Ectodermal cell (in vitro differentiated cells): Measurements from ENCODE around the gene SLC25A42.

Source experiments
- H3K27ac ChIP-seq: 2 replicates; pipeline ENCODE4 v1.7.0; 2013; ENCODE audit warnings: mild to moderate bottlenecking, low read depth, low read length; ENCODE audit not compliant: insufficient read depth, poor library complexity, severe bottlenecking
- H3K27me3 ChIP-seq: 2 replicates; pipeline ENCODE4 v1.7.0; 2013; ENCODE audit warnings: mild to moderate bottlenecking, low read length; ENCODE audit not compliant: insufficient read depth, control insufficient read depth, poor library complexity, severe bottlenecking
- H3K36me3 ChIP-seq: one replicate; pipeline ENCODE4 v1.7.0; 2013; ENCODE audit warnings: low read length; ENCODE audit not compliant: control insufficient read depth, insufficient read depth
- H3K4me1 ChIP-seq: one replicate; pipeline ENCODE4 v1.7.0; 2013; ENCODE audit warnings: low read length; ENCODE audit not compliant: control insufficient read depth, insufficient read depth
- H3K4me3 ChIP-seq: 2 replicates; pipeline ENCODE4 v1.7.0; 2013; ENCODE audit warnings: low read depth, low read length, control low read depth; ENCODE audit not compliant: insufficient read depth
- H3K9me3 ChIP-seq: 2 replicates; pipeline ENCODE4 v1.7.0; 2013; ENCODE audit warnings: mild to moderate bottlenecking, low read length, moderate library complexity; ENCODE audit not compliant: control insufficient read depth
- WGBS, 2 experiments: methylation state at CpG; one replicate each; pipeline ENCODE4 v1.1.7; 2013; ENCODE audit warnings: missing lambda C conversion rate in 2 of 2; 5-methylcytosine and 5-hydroxymethylcytosine counted together

The SLC25A42 gene

DNA sequence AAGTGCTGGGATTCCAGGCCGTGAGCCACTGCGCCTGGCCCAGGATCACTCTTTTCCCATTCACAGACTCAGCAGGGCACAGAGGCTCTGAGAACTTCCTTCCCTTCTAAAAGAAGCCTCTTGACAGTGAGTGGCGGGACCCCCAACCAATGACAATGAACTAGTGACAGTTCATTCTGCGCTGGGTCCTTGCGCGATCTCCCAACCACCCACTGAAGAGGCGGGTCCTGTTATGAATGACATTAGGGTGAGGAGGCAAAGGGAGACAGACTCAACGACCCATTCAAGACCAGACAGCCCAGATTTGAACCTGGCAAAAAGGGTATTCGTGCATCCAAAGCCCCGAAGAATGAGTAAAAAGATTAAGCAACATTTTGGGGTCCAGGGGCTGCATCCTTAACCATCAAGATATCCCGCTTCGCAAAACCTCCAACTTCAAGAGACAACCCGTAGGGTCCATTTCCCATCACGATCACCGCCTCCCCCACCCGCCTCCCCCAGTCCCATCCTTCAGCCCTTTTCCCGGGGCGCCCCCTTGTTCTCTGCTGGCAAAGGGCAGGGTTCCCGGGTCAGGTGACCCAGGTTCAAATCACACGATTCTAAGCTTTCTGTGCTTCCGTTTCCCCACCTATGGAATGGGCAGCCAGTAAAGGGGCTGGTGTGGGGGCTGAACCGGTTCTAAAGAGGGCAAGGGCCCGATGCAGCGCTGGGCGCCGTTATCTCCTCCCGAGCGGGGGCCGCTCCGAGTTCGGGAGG lies 31.2 kb upstream of the SLC25A42 start:
- Histone ChIP-seq H3K27me3 (no peaks in the 10 kb centered on the region), H3K4me1 (no peaks in the 10 kb centered on the region), H3K36me3 (peaks cover 15% of the 10 kb centered on the region), H3K9me3 (no peaks in the 10 kb centered on the region), H3K27ac (peak overlapping the region; percentile 56), H3K4me3 (peak overlapping the region; percentile 85)
- 0 to 1% methylated on average over 31 of the region's 31 CpGs for WGBS, 2 experiments

DNA sequence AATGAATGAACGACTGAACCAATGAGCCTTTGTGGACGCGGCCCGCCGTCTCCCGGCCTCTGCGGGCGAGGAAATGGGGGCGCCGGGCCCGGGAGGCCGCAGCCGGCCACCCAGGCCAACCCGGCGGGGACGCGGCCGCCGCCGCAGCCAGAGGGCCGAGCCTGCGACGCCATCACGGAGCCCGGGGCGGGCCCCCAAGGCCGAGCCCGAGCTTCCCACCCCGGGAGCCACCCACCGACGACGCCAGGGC lies 30.7 kb upstream of the SLC25A42 start:
- Histone ChIP-seq H3K4me1 (no peaks in the 10 kb centered on the region), H3K27me3 (no peaks in the 10 kb centered on the region), H3K4me3 (peak overlapping the region; percentile 85), H3K36me3 (peaks cover 13% of the 10 kb centered on the region), H3K9me3 (no peaks in the 10 kb centered on the region), H3K27ac (peak overlapping the region; percentile 56)
- 0% methylated on average over 32 of the region's 32 CpGs for WGBS, 2 experiments

DNA sequence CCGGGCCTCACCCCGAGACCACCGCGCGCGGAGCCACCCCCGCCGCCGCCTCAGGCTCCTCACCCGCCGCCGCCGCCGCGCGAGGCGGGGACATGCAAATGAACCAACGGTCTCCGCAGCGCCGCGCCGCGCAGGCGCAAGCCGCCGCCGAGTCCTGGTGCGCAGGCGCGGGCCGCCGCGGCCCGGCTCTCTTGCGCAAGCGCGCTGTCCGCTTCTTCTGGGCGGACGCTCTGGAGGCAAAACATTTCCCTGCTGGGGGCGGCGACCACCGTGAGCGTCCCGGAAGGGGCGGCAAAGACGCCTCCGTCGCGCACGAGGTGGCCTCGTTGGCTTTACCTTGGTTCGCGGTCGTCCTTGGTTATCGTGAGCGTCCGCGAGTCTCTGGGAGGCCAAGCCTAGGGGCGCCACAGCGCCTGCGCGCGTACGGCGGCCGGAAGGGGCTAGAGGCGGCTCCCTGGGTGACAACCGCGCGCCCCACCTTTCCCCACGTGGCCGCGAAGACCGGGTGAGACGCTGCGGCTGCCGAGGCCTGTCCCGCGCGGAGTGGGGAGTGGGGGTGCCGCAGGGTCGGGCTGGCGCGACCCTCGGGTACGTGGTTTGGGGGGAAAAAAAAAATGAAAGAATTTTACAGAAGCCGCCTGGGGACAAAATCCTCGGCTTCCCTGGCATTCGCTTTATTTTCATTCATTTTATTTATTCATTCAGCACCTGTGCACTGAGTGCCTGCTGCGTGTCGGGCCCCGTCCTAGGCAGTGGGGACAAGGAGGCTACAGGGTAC lies 30.2 kb upstream of the SLC25A42 start, which contains the start of the genes ARMC6 and SUGP2:
ARMC6 (plus strand) TSS at position 178 of the 778 bp plus-strand sequence. CDS start 607 bp downstream, outside the sequence.
SUGP2 (minus strand) TSS at position 92 of the 778 bp plus-strand sequence. CDS start 2,446 bp downstream, outside the sequence.
- peaks cover 11% of the 10 kb centered on the region for H3K36me3 ChIP-seq
- H3K27ac ChIP-seq, result peak within 1 kb of the TSS; percentile 65
- H3K4me3 ChIP-seq, result peak within 1 kb of the TSS; percentile 85
- no peaks in the 10 kb centered on the region for H3K9me3 ChIP-seq
- 0% methylated on average over 94 of the region's 94 CpGs for WGBS, 2 experiments
- H3K27me3 ChIP-seq, result no peaks in the 10 kb centered on the region
- no peaks in the 10 kb centered on the region for H3K4me1 ChIP-seq

DNA sequence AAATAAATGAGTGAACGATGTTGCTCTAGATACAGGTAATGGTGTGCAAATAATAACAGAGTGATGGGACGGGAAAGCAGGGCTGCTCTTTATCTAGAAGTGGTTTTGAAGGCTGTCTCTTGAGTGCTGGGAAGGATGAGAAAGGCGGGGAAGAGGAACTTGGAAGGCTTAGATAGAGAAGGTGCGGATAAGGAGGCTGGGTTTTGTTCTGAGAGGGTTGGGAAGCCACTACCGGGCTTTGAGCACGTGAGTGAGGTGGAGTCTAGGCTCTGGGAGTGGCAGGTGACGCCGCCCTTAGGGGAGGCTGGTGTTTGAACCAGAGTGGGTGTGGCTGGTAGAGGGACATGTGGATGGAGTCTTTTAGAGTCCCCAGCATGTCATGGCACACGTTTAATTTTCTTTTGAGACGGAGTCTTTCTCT lies 29.6 kb upstream of the SLC25A42 start:
- H3K27ac ChIP-seq, result peak overlapping the region; percentile 65
- peak overlapping the region; percentile 85 for H3K4me3 ChIP-seq
- peaks cover 6% of the 10 kb centered on the region for H3K36me3 ChIP-seq
- 8 to 9% methylated on average over 10 of the region's 10 CpGs for WGBS, 2 experiments
- H3K9me3 ChIP-seq, result no peaks in the 10 kb centered on the region
- no peaks in the 10 kb centered on the region for H3K4me1 ChIP-seq
- no peaks in the 10 kb centered on the region for H3K27me3 ChIP-seq

DNA sequence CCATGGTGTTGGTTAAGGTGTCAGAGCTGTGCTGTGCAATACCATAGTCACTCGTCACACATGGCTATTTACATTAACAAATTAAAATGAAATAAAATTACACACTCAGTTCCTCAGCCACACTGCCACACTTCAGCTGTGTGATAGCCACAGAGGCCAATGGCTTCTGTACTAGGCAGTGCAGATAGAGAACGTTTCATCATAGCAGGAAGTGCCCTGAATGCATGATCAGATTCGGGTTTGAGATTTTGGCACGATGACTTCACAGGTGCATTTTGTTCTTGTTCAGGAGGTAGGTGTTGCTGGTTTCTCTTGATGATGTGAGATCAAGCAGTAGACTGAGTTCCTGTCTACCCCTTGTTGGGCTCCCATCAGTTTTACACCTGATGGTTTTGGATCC lies 23.9 kb upstream of the SLC25A42 start:
- H3K4me1 ChIP-seq, result no peaks in the 10 kb centered on the region
- no peak overlapping the region for H3K27ac ChIP-seq
- H3K9me3 ChIP-seq, result no peaks in the 10 kb centered on the region
- WGBS, 2 experiments, result 96 to 100% methylated on average over 4 of the region's 4 CpGs
- H3K27me3 ChIP-seq, result no peaks in the 10 kb centered on the region
- no peak overlapping the region for H3K4me3 ChIP-seq
- H3K36me3 ChIP-seq, result peaks cover 6% of the 10 kb centered on the region

DNA sequence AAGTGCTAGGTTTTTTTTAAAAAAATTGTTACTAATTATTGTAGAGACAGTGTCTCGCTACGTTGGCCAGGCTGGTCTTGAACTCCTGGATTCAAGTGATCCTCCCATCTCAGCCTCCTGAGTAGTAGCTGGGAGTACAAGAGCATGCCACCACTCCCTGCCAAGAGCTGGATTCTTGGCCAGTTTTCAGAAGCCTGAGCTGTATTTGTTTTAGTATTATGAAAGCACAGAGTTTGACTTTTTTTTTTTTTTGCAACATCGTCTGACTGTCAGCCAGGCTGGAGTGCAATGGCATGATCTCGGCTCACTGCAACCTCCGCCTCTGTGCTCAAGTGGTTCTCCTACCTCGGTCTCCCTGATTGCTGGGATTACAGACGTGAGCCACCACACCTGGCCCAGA lies 23.4 kb upstream of the SLC25A42 start:
- Histone ChIP-seq H3K4me1 (no peaks in the 10 kb centered on the region), H3K36me3 (peaks cover 6% of the 10 kb centered on the region)

DNA sequence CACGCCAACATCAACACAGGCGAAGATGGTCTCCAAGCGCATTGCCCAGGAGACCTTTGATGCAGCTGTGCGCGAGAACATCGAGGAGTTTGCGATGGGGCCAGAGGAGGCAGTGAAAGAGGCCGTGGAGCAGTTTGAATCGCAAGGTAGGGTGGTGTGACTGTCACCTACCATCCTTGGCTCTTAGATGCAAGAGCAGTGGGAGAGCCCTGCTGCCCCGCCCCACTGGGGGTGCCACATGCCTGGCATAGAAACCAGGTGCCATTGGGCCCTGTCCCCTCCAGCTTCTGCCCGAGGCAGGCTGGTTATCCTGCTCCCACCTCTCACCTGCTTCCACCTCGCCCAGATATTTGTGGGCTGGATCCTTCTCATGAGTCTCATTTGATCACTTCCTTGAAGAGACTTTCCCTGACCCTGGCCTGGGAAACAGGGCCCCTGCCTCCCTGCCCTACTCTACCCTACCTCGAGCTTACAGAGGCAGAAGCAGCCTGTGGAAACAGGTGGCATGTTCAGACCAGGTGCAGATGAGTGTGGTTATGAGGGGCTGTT lies 21.0 kb upstream of the SLC25A42 start:
- H3K4me1 ChIP-seq, result no peaks in the 10 kb centered on the region

More for the DNA sequence above, 23.4 kb upstream of the SLC25A42 start:
- Histone ChIP-seq H3K27ac (no peak overlapping the region), H3K9me3 (no peaks in the 10 kb centered on the region), H3K27me3 (no peaks in the 10 kb centered on the region), H3K4me3 (no peak overlapping the region)
- 89 to 95% methylated on average over 7 of the region's 7 CpGs for WGBS, 2 experiments

DNA sequence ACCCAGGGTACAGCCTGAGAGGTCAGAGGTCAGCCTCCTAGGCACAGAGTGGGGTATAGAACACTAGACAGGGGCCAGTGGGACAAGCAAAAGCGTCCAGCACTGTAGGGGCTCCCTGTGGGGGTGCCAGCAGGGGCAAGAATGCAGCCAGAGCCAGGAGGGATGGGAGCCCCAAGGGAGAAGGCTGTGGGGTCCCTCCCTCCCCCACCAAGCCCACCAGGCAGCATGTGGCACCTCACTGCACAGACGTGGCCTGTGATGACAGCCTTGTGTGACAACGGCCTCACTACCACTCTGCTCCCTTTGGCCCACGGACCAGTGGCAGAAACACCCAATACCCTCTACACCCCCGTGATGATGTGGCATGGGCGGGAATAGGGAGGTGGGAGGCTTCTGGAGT lies 20.3 kb upstream of the SLC25A42 start:
- H3K27ac ChIP-seq, result no peak overlapping the region
- H3K4me1 ChIP-seq, result no peaks in the 10 kb centered on the region
- H3K9me3 ChIP-seq, result no peaks in the 10 kb centered on the region
- WGBS, 2 experiments, result 93 to 94% methylated on average over 6 of the region's 6 CpGs
- H3K36me3 ChIP-seq, result no peaks in the 10 kb centered on the region
- H3K4me3 ChIP-seq, result no peak overlapping the region
- no peaks in the 10 kb centered on the region for H3K27me3 ChIP-seq

More for the DNA sequence above, 21.0 kb upstream of the SLC25A42 start:
- no peak overlapping the region for H3K27ac ChIP-seq
- 94% methylated on average over 13 of the region's 13 CpGs for WGBS, 2 experiments
- H3K4me3 ChIP-seq, result no peak overlapping the region
- no peaks in the 10 kb centered on the region for H3K27me3 ChIP-seq
- peaks cover 5% of the 10 kb centered on the region for H3K36me3 ChIP-seq
- no peaks in the 10 kb centered on the region for H3K9me3 ChIP-seq

DNA sequence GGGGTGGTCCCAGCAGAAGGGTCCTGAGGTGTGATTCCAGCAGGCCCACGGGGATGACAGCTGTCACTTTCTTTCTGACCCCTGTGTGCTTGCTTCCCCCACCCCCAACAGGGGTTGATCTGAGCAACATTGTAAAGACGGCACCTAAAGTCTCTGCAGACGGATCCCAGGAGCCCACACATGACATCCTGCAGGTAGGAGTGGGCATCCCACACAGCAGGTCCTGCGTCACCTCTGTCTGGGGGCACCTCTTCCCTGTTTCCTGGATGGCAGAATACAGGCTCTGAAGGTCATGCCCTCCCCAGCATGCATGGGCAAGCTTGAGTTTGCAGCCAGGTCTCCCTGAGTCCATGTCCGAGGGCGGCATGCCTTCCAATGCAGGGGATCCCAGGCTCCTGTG lies 19.9 kb upstream of the SLC25A42 start:
- no peak overlapping the region for H3K4me3 ChIP-seq
- no peaks in the 10 kb centered on the region for H3K9me3 ChIP-seq
- no peak overlapping the region for H3K27ac ChIP-seq
- 94% methylated on average over 6 of the region's 6 CpGs for WGBS, 2 experiments
- H3K27me3 ChIP-seq, result no peaks in the 10 kb centered on the region
- H3K4me1 ChIP-seq, result no peaks in the 10 kb centered on the region
- no peaks in the 10 kb centered on the region for H3K36me3 ChIP-seq

DNA sequence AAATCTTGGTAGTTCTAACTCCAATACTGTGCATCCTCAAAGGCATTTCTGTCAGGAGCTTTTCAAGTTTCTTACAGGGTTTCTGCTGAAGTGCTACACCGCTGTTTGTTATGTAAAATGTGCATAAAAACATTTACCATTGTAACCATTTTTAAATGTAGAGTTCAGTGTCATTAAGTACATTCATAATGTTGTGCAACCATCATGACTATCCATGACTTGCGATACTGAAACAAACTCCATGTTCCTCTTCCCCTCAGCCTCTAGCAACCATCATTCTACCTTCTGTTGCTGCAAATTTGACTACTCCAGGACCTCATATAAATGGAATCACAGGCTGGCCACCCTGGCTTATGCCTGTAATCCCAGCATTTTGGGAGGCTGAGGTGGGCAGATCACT lies 14.4 kb upstream of the SLC25A42 start:
- H3K27ac ChIP-seq, result no peak overlapping the region
- 95 to 100% methylated on average over 1 to 2 of the region's 2 CpGs for WGBS, 2 experiments
- no peaks in the 10 kb centered on the region for H3K9me3 ChIP-seq
- peaks cover 23% of the 10 kb centered on the region for H3K36me3 ChIP-seq
- no peaks in the 10 kb centered on the region for H3K4me1 ChIP-seq
- H3K4me3 ChIP-seq, result no peak overlapping the region
- H3K27me3 ChIP-seq, result no peaks in the 10 kb centered on the region
